NCI-H446 (cell line): ENCODE results near the gene PRPH.
"Not testable (repeated sequence)": the region's sequence is repeated elsewhere in the genome, so short reads cannot be mapped to it uniquely, and the experiment has no call there.

Experiments
- DNase-seq, 2 experiments: peaks; one replicate each; lab custom pipeline; 2025; lab: John Stamatoyannopoulos, UW

PRPH gene

DNA sequence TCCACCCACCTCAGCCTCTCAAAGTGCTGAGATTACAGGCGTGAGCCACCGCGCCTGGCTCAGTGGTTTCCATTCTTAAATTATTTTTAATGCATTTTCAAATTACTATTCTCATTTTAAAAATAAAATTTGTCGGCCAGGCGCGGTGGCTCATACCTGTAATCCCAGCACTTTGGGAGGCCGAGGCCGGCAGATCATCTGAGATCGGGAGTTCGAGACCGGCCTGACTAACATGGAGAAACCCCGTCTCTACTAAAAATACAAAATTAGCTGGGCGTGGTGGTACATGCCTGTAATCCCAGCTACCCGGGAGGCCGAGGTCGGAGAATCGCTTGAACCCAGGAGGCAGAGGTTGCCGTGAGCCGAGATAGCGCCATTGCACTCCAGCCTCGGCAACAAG is 38.8 kb downstream of the PRPH start:
- not testable (repeated sequence) for DNase-seq

DNA sequence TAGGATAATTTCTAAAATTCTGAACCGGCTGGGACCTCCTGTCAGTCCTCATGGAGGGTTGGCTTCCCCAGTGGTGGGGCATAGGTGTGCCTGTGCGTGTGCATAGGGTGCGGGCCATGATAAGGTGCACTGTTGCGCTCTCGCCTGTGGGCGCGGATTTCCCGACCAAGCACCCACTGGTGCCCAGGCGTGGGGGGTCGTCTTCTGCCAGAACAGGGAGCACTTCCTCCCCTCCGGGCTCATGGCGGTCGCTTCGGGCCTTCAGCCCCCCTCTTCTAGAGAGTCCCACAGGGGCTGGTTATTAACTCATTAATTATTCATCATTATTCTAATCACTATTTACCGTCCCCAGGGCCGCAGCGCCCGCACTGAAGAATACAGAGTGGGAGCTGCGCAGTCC is 39.3 kb downstream of the PRPH start:
- DNase-seq = no peak

DNA sequence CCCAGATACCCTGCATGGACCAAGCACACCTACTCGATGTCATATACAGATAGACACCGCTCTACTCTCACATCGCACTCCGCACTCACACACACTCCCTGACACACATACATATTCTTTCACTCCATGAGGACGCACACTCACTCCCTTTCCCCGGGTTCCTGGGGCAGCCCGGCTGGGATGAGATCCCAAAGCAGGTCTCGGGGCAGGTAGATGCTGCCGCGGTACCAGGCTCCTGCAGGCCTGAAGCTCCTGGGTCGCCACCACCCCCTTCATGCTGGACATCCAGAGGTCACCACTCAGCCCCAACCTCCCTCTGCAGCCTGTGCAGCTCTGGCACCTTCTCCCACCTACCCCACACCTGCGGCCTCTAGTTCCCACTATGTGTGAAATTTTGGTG is 39.7 kb downstream of the PRPH start:
- no peak for DNase-seq

DNA sequence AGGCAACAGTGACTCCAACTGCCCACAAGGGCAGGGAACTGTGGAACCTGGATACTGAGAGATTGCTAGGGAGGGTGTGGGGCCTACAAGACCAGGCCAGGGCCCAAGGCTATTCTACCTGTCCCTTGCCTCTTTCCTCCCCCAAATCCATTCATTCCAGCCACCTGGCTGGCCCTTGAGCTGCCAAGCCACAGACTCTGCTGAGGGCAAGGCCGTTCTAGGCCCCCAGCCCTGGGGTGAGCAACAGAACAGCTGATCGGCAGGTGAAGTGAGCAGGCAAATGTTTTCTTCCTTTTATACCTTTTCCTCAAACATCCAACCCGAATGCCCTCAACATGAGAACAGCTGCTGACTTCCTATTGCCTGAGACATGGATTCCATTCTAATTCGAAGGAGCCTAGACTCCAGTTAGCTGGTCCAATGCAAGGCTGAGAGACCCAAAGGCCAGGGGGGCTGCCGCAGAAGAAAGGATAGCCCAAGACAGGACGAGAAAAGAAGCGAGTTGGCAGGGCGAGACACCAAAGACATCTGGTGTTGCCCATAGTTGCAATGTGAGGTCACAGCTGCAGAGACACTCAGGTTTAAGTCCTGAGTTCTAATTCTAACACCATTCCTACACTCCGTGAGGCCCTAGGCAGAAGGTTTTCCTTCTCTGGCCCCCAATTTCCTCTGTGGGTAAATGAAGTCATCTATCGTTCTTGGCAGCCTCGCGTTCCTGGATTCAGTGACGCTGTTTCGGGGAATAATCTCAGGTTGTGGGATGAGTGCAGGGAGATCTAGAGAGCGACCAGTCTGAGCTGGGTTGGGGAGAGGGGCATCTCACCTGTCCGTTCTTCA is 40.4 kb downstream of the PRPH start:
- no peak for DNase-seq

DNA sequence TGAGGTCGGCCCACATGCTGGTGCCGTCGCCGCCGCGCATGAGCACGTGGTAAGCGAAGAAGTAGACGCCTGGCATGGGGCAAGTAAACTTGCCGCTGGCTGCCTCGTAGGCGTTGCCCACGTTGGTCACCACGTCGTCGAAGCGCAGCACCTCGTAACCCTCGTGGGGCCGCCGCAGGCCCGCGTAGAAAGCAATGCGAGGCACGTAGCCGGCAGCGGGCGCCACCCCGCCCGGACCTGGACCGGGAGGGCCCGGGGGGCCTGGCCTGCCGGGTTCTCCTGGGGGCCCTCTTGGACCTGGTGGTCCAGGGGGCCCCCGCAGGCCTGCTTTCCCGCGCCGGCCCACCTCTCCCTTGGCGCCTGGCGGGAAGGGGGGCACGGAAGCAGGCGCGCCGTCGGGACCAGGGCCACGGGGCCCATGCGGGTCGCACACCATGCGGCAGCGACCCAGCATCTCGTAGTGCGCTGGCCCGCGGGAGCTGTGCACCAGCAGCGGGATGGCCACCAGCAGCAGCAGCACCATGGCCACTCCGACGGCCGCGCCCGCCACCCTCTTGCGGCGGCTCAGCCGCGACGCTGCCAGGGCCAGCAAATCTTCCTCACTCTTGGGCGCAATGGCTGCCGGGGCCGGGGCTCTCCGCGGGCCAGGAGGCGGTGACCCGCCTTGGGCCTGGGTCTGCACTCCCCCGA is 41.2 kb downstream of the PRPH start:
- DNase-seq = no peak

DNA sequence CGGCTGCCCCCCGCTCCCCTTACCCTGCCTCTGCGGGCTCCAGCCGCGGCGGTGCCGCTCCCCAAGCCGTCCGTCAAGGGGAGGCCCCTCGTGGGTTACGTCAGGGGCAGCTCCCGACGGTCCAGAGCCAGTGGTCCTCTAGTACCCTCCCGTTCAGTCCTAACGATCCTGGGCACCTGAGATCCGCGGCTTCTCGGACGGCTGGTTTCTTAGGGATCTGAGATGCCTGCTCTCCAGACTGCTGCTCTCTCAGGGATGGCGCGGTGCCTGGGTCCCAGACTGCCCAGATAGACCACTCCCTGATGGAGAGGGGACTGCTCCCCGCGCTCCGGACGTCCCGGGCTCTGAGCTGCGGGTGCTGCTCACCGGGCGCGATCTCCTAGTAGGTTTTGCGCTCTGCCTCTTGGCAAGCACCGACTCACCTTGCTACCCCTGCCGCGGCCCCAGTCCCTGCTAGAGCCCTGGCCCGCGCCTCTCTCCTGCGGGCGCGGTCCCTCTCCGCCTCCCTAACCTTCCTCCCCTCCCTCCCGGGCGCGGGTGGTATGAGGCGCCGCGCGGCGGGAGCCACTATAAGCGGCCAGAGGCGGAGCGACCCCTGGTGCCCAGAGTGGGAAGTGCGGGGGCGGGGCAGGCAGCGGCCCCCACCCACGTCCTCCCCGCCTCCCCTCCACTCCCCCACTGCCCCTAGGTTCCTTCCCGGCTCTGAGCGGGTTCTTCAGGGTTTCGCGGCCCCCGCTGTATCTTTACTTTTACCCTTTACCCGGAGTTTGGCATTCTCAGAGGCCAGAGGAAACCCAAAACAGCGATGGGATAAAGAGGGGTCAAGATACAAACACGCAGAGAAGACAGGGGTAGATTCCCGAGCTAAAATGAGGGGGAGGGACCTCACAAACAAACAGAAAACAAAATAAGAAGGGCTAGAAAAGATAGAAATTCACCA is 42.0 kb downstream of the PRPH start, which contains the start of gene C1QL4:
TSS of gene C1QL4 (minus strand) at position 544 of the 940 bp plus-strand sequence. CDS start 711 bp downstream, outside the sequence.
- DNase-seq = peak; percentile 70 to 85

DNA sequence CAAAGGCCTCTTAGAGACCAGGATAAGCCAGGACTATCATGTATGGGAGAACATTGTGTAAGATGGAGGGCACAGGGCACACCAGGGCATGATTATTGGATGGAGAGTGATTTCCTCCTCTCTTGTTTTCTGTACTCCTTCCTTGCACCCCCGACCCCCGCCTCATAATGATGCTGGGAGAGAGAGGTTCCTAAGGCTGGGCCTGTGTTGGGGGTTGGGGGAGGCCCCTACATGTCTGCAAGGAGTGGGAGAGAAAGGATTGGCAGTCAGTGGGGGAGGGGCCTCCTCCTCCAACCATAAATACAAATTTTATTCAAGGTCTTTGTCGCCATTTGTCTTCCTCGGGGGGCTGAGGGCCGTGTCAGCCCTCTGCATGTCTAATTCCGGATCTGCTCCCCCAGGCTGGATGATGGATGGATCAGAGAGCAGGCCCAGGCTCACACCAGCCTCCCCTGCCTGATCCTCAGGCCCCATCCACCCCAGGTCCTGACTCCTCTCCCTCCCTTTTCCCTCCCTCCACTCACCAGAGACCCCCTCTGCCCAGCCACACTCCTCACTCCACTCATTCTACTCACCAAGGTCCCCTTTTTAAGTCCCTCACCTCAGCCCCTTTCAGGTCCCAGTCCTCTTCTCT is 44.0 kb downstream of the PRPH start:
- no peak for DNase-seq

DNA sequence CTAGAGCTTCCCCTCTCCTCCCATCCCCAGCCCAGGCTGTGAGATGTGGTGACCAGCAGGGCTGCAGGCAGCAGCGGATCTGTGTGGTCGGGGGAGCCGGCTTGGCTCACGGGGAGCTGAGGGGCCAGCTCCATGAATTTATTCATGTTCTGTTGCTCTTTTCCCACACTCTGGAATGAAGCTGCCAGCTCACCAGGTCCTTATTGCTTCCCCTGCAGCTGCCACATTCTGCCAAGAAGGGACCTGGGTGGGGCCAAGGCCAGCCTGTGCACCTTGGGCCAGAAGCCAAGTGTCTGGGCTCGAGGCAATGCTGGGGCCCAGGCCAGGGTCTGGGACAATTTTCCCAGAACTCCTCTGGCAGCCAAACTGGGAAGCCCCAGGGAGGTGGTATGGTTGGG is 44.5 kb downstream of the PRPH start:
- DNase-seq = peak in 1 of 2 experiments; percentile 85

DNA sequence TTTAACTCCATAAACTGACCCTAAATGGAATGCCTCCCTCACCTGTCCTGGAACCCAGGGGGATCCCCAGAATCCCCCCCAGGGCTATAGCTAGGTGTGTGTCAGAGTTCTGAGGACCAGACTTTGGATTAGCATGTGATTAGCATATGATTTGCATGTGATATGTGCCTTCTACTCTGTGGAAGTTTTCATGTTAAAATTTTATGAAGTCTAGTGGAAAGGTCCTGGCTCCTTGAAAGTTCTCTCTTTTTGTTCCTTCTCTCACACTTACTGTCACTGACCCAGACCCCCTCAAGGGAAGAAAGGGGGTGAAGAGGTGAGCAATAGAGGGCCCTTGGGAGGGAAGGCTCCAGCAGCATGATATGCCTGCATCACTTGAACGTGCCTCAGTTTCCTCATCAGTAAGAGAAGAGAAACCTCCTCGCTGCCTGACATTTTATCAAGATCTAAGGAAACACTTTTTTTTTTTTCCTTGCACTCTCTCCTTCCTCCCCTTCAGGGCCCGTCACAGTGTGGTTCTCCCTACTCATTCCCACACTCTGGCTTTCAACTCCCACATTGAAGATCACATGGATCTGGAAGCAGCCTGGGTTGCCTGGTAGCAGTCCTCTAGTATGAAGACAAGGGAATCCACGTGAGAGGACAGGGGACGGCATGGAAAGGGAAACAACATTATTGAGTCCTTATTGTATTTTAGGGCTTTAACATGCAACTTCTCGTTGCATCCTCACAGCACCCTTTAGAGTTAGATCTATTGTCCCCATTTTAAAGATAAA is 45.3 kb downstream of the PRPH start:
- no peak for DNase-seq

DNA sequence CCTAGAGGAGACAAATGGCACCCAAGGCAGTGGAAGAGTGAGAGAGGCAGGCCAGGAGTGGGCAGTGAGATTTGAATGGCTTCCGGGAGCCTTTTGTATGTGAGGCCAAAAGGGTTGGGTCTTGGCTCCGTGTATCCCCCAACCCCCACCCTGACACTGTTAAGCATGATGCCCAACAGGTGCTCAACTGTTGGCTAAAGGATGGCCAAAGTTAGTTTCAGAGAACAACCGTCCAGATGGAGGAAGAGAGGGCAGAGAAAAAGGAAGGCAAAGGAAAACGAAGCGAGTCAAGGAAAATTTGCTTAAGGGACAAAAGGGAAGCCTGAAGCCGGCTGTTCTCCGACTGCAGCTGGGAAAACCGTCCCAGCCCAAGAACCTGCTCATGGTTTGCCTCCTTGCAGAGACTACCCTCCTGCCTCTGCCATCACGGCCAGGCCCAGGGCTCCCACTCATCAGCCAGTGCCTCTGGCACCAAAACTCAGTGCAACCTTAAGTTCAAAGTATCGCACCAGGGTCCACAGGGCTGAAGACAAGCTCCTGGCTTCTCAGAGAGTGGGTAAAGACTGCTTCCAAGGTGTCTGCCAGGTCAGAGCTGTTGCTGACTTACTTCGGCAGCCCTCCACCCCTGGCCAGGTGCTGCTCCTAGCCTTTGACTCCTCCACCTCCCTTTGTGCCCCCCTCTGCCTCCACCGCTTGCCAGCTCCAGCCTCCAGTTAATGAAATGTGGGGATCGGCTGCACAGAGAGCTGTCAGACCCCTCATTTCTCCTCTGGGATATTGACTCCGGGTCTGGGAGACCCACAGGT is 46.2 kb downstream of the PRPH start:
- DNase-seq = no peak

DNA sequence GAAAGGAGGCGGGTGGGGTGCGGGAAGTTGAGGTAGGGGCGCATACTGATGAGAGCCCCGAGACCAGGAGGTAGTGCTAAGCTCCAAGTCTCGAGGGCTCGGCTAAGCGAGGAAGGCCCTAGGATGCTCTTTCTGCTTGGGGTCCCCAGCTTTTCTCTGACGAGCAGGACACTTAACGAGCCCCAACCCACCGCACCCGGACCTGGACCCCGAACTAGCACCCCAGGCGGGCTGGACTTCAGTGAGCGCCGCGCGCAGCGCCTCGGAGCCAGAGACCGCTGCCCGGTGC is 46.8 kb downstream of the PRPH start:
- no peak for DNase-seq

DNA sequence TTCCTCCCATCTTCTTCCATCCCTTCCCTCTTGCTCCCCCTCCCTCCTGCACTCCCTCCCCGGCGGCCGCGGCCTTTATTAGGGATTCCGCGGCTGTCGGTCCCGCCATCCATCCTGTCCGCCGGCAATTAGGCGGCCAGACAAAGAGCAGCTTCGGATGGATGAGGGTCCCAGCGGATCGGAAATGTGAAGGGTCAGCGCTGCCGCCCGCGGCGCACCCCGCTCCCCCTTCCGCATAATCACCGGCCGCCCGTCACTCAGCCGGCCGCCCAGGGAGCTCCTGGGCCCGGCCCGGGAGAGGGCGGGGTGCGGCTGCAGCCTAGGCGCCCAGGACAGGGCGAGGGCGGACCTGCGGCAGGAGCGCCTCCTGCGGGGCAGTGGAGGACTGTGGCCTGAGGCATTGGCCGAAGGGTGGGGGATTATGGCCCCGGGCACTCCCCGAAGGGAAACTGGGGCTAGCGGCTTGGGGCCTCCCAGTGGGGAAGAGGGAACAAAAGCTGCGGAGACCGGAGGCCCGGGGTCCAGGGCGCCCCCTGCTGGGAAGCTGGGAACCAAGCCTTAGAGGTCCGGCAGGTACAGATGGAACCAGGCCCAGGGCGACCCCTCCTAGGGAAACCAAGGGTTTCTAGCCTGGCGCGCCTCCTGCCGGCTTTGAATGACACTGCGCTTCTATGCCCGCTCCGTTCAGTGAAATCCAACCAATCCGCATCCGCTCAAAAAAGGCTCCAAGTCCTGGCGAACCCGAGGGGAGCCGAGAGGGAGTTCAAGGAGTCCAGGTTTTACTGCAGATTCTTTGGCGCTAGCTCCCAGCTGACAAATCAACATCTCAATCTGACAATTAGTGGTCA is 47.3 kb downstream of the PRPH start:
- DNase-seq = no peak

DNA sequence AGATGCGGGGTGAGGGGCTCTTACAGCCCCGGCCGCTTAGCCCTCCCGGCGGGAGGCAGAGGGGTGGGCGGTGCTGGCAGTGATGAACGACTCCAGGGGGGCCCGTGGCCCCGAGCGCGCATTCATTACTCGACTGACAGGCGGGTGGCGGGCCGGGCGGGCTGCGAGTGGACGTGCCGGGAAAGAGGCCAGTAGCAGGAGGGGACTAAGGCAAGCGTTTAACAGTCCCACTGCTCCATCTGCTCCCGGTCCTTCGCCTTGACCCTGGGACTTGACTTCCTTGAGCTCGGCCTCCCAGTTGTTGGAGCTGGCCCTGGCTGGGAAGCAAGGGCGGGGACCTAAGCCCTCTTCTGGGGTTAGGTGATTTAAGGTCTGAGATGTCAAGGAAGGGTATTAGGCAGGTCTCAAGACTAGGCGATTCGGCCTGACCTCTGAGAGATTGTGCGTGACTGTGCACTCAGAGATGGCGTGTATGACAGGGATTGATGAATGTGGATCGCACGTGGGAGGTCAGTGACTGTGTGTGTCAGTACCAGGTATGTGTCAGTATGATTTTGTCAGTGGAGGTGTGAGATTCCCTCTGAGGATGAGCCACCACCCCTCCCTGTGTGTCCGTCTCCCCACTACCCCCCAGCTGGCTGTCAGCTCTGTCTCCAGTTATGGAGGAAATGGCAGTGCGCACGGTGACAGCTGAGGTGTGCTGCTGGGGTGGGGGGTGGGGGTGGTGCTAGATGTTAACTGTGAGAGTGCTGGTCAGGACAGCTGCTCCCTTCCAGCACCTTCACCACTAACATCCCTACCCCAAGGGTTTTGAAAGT is 48.2 kb downstream of the PRPH start:
- DNase-seq = no peak

DNA sequence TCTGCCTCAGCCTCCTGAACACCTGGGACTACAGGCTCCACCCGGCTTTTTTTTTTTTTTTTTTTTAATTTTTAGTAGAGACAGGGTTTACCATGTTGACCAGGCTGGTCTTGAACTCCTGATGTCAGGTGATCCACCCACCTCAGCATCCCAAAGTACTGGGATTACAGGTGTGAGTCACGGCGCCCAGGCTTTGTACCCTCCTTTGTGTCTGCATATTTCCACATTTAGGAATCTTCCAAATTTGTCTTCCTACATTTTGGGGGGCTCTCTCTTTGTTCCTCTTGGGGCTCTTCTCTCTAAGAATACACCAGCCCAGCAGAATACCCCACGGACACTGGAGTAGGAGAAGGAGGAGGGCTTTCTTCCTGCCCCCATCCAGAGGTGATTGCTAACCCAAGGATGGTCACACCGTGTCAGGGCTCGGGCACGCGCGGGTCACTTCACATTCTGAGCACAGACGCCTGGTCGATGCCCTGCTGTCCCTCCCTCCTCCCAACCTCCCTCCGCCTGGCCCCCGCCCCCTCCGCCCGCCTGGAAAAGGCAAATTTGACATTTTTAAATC is 49.6 kb downstream of the PRPH start:
- DNase-seq = no peak

DNA sequence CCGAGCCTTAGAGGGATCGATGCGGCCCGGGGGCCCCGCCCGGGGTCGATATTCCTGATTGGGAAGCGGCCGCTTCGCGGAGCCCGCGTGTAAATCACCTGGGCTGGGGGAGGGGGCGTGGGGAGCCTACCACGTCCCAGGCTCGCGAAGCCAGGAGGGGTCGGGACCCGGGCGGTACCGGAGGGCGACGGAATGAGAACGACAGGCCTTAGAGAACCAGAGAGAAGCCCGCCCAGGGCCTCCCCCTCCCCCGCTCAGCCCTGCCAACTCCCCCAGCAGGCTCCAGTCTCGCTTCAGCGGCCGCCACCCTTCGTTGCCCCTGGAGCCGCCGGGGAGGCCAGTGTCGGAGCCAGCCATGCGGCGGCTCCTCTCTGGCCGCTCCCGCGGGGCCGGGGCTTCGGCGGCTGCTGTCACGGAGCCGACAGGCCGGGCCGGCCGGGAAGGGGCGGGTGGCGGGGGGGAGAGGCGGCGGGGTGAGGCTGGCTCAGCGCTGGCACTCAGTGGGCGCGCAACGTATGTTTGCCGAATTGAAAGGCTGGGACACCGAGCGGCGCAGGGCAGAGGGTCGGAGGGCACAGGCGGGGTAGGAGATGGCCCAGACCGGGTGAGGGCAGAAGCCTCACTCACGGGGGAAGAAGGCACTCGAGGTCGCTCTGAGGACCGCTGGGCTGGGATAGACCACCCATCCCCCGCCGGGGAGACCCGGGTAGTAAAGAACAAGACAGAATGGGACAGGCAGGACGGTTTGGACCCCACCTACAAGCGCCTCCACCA is 50.3 kb downstream of the PRPH start:
- peak; percentile 53 to 82 for DNase-seq

DNA sequence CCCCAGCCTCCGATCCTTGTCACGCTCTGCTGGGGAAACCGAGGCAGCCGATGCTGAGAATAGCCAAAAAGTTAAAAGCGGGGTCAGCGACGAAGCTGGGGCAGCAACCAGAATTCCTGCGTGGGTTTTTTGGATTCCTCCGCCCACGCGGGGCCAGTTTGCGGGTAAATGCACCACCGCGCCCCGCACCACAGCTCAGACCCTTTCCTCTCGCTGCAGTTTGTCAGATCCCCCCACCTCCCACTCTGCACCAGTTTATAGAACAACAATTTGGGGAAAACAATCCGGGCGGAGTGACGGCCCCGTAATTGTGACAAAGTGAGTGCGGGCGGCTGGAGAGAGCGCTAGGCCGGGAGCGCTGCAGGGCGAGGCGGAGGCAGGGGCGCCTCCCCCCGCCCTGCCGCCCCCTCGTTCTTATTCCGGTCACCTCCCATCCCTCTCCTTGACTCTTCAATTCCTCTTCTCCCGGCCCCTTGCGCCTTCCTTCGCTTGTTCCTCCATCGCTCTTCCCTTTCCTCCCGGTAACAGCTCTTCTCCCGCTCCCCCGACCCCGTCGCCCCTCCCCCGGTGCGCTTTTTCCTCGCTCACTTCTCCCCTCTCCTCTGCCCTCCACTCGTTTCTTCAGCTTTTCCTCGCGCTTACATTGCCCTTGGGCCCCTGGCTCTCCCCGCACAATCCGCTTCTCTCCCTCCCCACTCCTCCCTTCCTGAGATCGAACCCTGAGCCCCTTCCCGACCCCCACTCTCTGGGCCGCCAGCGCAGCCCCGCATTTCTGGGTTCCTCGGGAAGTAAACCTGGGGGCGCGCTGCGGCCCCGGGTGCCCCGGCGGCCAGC is 51.1 kb downstream of the PRPH start:
- no peak for DNase-seq
